HG03060 (cell line): Measurements from ENCODE around the gene PRMT2.
"Not testable (repeated sequence)": the region's sequence is repeated elsewhere in the genome, so short reads cannot be mapped to it uniquely, and the experiment has no call there.

Experiments
- ATAC-seq: cut with Tn5 transposase; IDR thresholded peaks from one replicate; pipeline ENCODE4 v1.9.1; 2021; ENCODE audit warnings: low read depth, moderate number of reproducible peaks; ENCODE audit not compliant: unreplicated experiment

Gene PRMT2

GRCh38 chr21:46666941-46667740 lies 31.7 kb downstream of the PRMT2 start:
- no peak for ATAC-seq

- ATAC-seq, result no peak
Measured at GRCh38 chr21:46667741-46668380, 32.4 kb downstream of the PRMT2 start.

DNA sequence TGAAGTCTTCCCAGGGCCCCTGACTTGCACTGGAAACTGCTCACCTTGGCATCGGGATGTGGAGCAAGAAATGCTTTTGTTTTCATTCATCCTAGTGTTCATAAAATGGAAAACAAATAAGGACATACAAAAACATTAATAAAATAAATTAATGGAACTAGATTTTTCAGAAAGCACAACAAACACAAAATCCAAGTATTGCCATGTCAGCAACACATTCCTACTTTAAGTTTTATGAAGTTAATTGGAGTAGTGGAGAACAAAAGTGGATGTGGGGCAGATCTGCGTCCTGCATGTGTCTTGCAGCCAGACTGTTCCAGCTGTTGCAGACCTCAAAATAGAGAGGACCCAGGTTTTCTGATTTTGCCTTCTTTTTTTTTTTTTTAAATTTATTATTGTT lies 32.9 kb downstream of the PRMT2 start:
- ATAC-seq, result no peak

DNA sequence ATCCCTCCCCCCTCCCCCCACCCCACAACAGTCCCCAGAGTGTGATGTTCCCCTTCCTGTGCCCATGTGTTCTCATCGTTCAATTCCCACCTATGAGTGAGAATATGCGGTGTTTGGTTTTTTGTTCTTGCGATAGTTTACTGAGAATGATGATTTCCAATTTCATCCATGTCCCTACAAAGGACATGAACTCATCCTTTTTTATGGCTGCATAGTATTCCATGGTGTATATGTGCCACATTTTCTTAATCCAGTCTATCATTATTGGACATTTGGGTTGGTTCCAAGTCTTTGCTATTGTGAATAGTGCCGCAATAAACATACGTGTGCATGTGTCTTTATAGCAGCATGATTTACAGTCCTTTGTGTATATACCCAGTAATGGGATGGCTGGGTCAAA lies 33.4 kb downstream of the PRMT2 start:
- not testable (repeated sequence) for ATAC-seq

GRCh38 chr21:46674430-46675007 lies 39.0 kb downstream of the PRMT2 start:
- ATAC-seq, result no peak

DNA sequence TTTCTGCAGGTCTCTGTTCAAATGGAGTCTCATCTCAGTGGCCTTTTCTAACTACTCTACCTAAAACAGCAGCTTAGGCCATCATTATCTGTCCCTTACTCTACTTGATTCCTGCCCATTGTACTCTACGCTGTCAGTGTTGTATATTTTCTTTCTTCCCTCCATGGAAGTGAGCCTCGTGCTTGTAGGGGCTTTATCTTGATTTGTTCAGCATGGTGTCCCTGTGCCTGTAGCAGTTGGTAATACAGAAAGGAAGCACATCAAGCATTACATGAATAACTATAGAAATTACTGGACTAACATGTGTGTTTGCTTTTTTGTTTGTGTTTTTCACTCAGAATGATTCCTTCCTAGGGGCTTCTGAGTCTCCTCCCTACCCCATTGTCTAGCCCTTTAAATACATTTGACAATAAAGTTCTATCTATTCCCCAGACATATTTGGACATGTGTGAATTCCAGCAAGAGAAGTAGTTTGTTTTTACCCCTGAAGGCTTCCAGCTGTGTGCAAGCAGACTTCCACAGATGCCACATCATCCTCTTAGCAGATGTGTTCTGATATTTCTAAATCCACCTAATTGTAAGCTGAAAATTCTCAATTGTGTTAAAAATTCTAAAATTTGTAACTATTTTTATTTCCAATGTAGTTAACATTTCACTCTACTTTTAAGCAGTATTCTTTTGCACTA lies 40.3 kb downstream of the PRMT2 start:
- no peak for ATAC-seq

DNA sequence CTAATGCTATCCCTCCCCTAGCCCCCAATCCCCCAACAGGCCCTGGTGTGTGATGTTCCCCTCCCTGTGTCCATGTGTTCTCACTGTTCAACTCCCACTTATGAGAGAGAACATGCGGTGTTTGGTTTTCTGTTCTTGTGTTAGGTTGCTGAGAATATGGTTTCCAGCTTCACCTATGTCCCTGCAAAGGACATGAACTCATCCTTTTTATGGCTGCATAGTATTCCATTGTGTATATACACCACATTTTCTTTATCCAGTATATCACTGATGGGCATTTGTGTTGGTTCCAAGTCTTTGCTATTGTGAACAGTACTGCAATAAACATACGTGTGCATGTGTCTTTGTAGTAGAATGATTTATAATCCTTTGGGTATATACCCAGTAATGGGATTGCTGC lies 41.1 kb downstream of the PRMT2 start:
- ATAC-seq, result not testable (repeated sequence)

GRCh38 chr21:46681593-46681992 lies 46.1 kb downstream of the PRMT2 start:
- not testable (repeated sequence) for ATAC-seq

- ATAC-seq, result not testable (repeated sequence)
Measured at GRCh38 chr21:46698652-46699051, 63.2 kb downstream of the PRMT2 start.

DNA sequence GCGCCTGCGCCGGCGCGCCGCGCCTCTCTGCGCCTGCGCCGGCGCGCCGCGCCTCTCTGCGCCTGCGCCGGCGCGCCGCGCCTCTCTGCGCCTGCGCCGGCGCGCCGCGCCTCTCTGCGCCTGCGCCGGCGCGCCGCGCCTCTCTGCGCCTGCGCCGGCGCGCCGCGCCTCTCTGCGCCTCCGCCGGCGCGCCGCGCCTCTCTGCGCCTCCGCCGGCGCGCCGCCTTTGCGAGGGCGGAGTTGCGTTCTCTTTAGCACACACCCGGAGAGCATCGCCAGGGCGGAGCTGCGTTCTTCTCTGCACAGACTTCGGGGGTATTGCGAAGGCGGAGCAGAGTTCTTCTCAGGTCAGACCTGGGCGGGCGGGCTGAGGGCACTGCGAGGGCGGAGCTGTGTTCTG lies 63.6 kb downstream of the PRMT2 start:
- ATAC-seq, result not testable (repeated sequence)
